Measurements from ENCODE around the gene IRAK1BP1.
"Not testable (repeated sequence)": the region's sequence is repeated elsewhere in the genome, so short reads cannot be mapped to it uniquely, and the experiment has no call there.

Gene IRAK1BP1, protein sequence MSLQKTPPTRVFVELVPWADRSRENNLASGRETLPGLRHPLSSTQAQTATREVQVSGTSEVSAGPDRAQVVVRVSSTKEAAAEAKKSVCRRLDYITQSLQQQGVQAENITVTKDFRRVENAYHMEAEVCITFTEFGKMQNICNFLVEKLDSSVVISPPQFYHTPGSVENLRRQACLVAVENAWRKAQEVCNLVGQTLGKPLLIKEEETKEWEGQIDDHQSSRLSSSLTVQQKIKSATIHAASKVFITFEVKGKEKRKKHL

DNA sequence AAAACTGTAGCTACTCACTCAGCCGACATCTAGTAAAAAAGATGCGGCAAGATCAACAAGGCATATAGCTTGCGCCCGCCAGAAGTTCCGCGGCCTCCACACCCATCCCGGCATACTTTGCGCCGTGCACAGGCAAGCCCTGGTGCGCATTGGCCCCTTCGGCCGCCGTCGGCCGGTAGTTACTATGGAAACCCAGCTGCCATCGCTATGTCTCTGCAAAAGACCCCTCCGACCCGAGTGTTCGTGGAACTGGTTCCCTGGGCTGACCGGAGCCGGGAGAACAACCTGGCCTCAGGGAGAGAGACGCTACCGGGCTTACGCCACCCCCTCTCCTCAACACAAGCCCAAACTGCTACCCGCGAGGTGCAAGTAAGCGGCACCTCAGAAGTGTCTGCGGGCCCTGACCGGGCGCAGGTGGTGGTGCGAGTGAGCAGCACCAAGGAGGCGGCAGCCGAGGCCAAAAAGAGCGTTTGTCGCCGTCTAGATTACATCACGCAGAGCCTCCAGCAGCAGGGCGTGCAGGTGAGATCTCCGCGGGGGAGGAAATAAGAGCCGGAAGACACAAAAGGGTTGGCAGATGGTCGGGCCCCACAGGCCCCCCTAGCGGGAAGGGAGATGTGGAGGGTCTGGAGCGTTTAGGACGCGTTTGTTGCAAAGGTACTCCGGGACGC is at the start of gene IRAK1BP1:
Gene IRAK1BP1, plus strand, starts transcription at position 182 of the 671 bp plus-strand sequence. Its CDS starts 26 bp downstream, at position 208.
- DNase-seq, result peak; percentile 99

DNA sequence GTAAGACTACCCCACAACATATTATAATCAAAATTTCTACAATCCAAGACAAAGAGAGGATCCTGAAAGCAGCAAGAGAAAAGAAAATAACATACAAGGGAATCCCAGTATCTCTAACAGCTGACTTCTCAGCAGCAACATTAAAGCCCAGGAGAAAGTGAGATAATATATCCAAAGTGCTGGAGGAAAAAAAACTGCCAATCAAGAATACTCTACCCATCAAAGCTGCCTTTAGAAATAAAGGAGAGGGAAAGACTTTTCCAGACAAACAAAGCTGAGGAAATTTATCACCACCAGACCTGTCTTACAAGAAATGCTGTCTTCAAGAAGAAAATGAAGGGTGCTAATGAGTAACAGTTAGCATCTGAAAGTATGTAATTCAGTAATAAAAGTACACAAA is 43.3 kb upstream of the IRAK1BP1 start:
- DNase-seq, result no peak

DNA sequence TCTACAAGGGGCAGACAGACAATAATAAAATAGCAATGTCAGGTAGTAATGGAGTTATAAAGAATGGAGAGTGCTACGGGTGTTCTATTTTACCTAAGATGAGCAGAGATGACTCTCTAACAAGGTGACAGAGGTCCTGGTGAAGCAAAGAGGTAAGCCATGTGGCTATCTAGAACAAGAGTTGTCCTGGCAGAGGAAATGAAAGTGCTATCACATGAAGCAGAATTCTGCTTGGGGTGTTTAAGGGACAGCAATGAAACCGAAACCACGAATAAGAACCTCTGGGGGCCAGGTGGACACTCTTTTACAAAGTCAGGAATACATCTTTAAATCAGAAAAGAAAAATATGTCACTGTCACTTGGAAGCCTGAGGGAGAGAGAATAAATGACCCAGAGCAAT is 37.9 kb upstream of the IRAK1BP1 start:
- DNase-seq, result no peak

DNA sequence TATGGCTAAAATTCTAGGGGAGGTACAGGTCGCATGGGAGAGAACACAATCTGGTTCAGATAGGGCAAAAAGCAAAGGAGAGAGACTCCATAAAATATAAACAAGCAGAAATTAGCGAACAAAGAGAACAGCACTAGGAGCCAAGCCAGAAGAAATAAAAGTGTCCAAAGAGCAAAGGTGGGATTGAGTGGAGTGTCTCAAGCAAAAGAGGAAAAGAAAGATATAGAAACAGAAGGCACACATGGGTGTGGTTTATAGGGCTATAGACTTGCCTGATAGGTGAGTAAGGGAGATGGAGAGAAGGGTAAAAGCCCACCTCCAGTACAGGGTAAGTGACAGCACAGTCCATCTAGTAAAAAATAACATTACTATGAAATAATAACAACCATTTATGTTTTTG is 36.5 kb upstream of the IRAK1BP1 start:
- no peak for DNase-seq

DNA sequence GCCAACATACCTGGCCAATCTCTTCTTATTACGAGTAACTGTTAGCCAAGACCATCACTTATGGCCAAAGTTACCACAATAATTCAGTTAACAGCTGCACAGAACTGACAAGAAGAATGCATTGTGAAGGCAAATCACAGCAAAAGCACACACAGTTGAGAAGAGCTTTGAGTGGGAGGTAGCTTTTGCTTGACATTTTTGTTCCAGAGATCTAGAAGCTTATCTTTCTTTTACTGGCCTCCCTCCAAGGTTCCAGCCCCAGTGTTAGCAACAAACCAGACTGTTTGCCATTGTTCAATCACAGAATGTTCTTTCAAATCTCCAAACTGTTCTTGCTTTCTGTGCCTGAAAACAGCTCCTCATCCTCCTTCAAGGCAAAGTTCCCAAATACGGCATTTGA is 35.9 kb upstream of the IRAK1BP1 start:
- DNase-seq, result no peak

DNA sequence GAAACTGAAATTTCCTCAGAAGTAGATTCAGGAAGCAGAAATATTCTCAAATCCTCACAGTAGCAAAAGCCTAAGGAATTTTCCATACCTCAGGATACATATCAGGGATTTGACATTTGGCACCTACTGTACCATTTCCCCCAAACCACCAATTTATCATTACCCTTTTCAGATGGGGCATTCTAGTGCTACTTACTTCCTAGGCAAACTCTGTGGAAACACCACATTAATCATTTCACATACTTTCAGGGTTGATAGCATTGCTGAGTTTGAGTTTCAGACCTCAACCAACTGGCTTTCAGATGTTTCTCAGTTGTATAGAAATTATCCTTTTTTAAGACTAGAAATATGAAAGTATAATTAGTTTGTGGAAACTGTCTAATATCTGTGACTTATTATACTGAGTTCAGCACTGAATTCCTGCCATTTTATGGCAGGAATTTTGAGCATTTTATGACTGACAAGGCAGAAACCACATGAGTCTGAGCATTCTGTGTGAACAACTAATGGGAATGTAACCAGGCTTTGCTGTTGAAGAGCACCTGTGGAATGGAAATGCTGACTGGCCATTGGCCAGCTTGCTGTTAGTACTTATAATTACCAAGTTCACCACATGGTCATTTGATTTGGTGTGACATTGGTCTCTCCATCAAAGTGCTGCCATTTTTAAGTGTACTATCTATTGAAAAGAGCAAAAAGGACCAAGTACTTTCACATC is 35.1 kb upstream of the IRAK1BP1 start:
- no peak for DNase-seq

DNA sequence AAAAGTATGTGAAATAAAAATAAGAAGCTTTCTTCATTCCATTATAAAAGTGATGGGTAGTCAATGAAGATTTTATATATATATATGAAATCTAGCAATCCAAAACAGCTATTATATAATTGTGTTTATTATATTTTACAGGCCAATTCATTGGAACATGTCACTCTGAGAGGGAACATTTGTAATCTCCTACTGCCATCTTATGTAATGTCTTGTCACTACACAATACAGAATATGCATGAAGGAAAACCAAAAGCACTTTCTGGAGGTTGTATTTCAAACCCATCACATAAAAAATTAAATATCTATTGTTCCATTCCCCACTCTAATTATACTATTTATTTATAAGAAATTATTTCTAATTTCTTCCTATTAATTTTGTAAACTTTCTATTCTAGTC is 31.5 kb upstream of the IRAK1BP1 start:
- peak; percentile 52 for DNase-seq

DNA sequence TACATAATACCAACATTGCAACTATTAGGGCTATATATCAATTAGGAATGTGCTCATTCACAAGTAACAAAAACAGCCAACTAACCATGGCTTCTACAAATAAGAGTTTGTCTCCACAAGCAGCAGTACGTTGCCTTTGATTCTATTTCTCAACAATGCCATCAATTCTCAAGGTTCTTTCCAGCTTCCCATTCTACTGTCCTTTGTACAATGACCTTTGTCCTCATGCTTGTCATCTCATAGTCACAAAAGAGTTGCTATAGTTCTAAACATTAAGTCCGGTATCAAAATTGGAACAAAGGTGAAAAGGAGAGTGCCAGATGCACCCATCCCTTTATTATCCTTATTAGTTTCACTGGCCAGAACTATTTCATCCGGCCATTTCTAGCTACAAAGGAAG is 30.8 kb upstream of the IRAK1BP1 start:
- DNase-seq, result no peak

DNA sequence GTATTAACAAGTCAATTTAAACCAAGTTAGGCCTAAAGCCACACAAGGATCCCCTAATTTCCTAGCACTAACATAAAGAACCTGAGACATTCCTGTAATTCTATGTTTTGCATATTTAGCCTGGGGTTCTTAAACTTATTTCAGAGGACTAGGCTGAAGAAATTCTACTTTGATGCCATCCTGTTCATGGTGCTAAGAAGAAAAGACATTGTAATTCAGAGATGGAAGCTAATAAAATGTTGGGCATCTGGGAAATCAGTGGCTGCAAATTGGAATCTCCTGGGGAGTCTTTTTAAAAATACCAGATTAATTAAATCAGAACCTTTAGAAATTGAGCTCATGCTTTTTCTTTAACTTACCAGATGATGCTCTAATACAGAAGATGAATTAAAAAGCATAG is 26.2 kb upstream of the IRAK1BP1 start:
- DNase-seq, result no peak

DNA sequence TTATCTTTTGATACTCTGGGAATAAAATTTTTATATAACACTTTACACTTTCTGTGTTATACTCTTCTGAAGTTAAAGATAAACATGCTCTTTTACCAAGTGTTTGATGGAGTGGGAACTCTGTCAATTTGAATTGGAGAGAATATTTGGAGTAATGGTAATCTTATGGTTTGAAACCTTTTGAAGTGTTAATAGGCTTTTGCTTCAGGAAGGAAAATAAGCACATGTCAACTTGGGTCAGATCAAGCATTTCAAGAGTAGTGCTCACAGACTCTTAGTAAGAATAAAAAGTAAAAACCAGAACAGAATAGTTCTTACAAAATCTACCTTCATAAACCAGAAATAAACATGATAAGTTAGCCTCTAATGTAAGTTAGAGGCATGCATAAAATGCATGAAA is 24.4 kb upstream of the IRAK1BP1 start:
- DNase-seq, result no peak

DNA sequence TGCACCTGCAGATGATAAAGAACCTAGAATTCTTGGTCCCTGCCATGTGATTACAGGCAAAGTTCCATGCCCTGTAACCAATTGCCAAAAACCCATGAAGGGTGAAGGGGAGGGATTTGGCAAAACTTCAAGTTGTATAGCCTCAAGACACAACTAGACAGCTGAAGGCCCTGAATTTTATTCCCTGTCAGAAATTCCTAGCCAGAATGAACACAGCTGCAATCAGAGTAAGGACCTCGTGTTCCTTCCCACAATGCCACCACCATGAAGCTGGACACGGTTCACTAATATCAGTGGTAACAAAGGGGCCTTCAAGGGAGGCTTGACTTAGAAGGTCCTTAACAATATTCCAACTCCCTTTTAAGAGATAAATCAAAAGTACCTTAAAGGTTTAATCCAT is 22.5 kb upstream of the IRAK1BP1 start:
- peak; percentile 74 for DNase-seq

DNA sequence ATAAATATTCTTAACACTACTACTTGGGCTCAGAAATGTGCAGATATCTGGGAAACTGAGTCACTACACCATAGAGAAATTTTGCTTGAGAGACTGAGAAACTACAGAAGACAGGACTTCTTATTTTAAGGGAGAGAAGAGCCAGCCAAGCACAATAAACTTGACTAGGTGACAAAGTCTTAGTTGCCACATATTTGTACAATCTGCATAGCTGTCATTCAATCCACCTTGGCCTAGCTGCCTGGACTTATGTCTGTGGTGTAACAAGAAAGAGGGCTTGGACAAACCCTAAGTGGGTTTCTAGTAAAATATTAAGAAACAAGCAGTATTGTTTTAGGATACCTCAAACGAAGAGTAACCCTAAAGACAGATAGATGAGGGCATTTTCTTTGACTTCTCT is 21.8 kb upstream of the IRAK1BP1 start:
- DNase-seq, result no peak

DNA sequence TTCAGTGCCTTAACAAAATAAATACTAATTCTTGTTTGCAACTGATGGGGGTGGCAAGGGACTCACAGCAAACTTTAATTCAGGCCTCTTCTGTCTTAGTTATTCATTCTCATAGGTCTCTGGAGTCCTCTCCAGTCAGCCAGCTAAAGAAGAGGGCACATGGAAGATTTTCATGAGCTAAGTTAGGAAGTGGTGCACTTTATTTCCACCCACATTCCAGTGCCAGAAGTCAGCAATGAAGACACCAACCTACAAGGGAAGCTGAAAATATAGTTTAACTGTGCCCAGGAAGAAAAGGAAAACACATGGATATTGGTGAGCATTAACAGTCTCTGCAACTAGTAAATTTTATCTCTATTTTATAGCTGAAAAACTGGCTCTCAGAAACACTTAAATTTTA is 16.7 kb upstream of the IRAK1BP1 start:
- no peak for DNase-seq

DNA sequence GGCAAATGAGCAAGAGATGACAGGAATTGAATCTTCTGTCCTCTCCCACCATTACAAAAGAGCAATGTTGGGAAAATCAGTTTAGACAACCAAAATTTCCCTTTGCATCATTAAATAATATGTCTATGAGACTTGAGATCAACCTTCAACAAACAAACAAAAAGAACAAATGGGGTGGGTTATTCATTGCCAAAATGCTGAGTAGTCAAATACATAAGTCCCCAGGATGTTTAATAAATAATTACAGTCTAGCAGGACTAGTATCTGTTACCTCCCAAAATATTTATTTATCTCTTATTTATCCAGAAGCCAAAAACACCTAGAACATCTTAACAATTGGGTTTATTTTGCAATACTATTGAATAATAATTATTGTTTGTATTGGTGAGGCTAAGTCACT is 16.2 kb upstream of the IRAK1BP1 start:
- no peak for DNase-seq

DNA sequence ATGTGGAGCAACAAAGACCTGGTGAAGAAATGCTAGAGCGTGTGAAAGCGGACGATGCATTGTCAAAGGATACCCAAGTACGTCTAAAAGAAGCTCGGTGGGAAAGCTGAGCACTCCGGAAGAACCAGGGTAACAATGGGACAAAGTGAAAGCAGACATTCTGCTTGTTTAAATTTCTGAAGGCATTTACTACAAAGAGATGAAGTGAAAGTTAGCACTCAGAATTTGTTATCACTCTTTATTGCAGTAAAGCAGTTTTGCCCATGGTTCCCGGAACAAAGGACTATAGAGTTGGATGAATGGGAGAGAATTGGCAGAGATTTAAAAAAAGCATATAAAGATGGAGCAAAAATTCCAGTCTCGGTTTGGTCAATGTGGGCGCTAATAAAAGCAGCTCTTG is 12.8 kb upstream of the IRAK1BP1 start:
- no peak for DNase-seq

DNA sequence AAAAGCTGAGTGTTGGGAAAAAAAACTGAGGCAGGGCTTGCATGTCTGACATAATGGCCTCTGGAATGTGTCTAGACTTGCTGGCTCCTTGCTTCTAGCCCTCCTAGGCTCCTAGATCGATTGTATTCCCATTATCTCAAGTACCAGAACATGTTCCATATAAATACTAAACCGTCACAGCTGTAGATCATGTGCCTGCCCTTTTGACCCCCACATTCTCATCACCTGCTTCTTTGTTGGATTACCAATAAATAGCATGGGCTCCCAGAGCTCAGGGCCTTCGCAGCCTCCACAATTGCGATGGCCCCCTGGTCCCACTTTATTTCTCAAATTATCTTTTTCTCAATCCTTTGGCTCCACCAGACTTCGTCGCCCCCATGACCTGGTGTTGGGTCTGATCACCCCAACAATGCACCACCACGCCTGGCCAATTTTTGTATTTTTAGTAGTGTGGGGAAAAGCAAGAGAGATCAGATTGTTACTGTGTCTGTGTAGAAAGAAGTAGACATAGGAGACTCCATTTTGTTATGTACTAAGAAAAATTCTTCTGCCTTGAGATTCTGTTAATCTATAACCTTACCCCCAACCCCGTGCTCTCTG is 8.9 kb upstream of the IRAK1BP1 start:
- DNase-seq, result not testable (repeated sequence)

DNA sequence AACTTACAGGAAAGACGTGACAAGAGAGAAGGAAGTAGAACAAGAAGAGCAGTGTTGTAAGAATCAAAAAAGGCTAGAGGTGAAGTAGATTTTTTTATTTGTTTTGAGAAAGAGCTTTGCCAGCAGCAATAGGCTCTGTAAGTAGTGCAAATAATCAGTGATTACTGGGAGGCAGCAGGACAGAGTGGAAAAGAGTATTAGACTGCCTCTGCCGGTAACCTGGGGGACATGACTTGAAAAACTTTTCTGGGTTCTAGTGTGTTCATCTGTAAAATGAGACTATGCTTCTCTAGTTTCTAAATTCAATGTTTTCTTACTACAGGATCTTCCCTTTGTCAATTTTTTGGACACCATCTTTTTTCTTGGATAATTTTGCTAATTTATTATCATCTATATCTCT is 5.8 kb upstream of the IRAK1BP1 start:
- DNase-seq, result peak; percentile 47

DNA sequence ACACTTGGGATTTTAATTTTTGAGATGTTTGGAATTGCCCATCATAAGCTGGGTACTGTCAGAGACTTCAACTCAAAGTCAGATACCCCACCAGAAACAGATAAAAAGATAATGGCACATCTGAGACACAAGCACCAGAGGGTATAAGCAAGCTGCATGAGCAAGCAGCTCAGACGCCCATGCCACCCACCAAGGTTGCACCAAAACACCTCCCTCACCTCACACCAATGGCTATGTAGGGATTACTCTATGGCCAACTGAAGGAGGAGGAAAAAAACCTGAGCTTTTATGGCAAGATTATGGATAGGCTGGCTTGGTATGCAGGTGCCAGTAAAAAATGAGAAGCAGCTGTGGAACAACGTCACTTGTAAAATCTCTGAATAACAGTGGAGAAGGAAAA is 3.8 kb upstream of the IRAK1BP1 start:
- no peak for DNase-seq

DNA sequence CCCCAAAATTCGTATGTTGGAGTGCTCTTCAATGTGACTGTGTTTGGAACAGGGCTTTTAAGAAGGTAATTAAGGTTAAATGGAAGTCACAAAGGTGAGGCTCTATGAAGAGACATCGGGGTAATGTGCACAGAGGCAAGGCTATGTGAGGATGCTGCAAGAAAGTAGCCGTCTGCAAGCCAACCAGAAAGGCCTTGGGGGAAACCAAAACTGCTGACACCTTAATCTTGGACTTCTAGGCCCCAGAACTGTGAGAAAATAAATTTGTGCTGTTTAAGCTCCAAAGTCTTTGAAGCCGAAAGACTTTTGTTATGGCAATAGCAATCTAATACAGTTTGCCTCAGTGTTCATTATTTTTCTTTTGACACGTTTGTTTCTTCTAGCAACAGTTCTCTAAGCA is 2.4 kb upstream of the IRAK1BP1 start:
- no peak for DNase-seq

DNA sequence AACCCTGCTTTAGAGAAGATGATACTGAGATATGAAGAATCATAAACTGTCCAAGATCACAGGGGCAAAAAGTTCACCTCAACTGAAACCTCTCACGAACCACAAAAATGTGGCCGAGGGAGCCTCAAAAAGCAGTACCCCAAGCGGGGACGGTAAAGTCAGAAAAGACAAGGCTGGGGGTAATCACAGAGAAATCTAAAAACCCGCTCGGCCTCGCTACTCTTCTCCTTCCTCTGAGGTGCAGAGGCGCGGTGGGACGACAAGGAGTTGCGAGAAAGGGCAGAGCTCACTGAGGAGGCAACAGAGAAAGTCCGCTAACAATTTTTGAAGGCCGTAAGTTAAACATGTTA is 356 bp upstream of the IRAK1BP1 start:
- DNase-seq, result no peak

DNA sequence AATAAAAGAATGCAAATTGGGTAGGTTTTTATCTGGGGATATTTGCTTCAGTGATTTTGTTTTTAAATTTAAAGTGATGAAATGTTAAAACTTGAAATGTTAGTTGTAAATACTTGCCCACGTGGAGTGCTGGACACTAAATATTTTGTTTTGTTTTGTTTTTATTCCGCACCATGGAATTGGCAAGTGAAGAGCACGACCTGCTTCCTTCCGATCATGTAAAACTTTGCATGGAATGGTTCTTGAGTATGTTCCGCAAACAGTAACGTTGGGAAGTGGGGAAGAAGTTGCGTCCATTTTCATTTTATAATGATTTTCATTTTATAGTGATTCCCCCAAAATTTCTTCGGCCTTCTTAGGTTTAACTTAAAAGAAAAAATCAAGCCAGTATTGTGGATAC is 765 bp downstream of the IRAK1BP1 start:
- peak; percentile 82 for DNase-seq

DNA sequence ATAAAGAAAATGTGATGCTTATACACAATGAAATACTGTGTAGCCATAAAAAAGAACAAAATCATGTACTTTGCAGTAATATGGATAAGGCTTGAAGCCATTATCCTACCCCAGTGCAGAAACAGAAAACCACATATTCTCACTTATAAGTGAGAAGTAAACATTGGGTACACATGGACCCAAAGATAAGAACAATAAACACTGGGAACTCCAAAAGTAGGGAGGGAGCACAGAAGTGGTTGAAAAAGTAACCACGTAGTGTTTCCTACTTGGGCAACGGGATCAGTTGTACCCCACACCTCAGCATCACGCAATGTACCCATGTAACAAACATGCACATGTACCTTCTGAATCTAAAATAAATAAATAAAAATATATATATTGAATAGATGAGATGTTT is 8.2 kb downstream of the IRAK1BP1 start:
- no peak for DNase-seq

DNA sequence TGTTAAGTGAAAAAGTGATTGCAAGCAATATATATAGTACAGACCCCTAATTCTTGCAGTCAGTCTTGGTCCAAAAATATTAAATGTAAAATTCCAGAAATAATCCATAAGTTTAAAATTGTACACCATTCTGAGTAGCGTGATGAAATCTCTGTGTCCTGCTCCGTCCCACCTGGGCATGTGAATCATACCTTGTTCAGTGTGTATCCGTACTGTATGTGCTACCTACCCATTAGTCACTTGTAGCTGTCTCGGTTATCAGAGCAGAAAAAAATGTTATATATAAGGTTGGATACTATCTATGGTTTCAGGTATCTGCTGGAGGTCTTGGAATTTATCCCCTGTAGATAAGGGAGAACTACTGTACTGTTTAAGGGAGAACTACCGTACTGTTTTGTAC is 16.3 kb downstream of the IRAK1BP1 start:
- no peak for DNase-seq

DNA sequence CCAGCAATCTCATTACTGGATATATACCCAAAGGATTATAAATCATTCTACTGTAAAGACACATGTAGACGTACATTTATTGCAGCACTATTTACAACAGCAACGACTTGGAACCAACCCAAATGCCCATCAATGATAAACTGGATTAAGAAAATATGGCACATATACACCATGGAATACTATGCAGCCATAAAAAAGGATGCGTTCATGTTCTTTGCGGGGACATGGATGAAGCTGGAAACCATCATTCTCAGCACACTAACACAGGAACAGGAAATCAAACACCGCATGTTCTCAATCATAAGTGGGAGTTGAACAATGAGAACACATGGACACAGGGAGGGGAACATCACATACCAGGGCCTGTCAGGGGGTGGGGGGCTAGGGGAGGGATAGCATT is 22.6 kb downstream of the IRAK1BP1 start:
- not testable (repeated sequence) for DNase-seq
